HL-60 (cell line): ENCODE data around the gene CCDC57.

Source experiments
- DNase-seq, 2 experiments: peaks; one replicate each; pipeline ENCODE4 v3.0.0-alpha.2; 2010 to 2020; ENCODE audit warnings: low read depth in 1 of 2, low spot score in 1 of 2
- H3K27ac ChIP-seq: fragments of 250-450 bp; sonication (Bioruptor Pico); replicated peaks from 2 replicates; pipeline ENCODE4 v1.5.1; 2020; ENCODE audit warnings: mild to moderate bottlenecking, moderate library complexity
- H3K27me3 ChIP-seq: fragments of 250-450 bp; sonication (Bioruptor Pico); 2 replicates; pipeline ENCODE4 v1.5.1; 2021; ENCODE audit warnings: mild to moderate bottlenecking, moderate library complexity; ENCODE audit not compliant: insufficient read depth, poor library complexity, severe bottlenecking
- H3K4me3 ChIP-seq: replicated peaks from 2 replicates; pipeline ENCODE4 v1.5.1; 2011; ENCODE audit warnings: mild to moderate bottlenecking, control low read depth, low read length; ENCODE audit not compliant: insufficient read depth
- CTCF ChIP-seq: IDR thresholded peaks from one replicate; pipeline ENCODE4 v1.5.1; 2011; ENCODE audit warnings: low read length, control low read depth, inconsistent platforms; ENCODE audit not compliant: insufficient read depth
- GABPA ChIP-seq: IDR thresholded peaks from 2 replicates; pipeline ENCODE4 v1.6.1; 2012; ENCODE audit warnings: low read depth
- POLR2AphosphoS5 ChIP-seq: IDR thresholded peaks from 2 replicates; pipeline ENCODE4 v1.6.1; 2012; ENCODE audit warnings: low read depth
- REST ChIP-seq: IDR thresholded peaks from 2 replicates; pipeline ENCODE4 v1.6.1; 2012; ENCODE audit warnings: low read depth; ENCODE audit not compliant: insufficient replicate concordance
- SPI1 ChIP-seq: IDR thresholded peaks from 2 replicates; pipeline ENCODE4 v1.6.1; 2012; ENCODE audit warnings: low read depth, mild to moderate bottlenecking, borderline replicate concordance

Gene CCDC57

GRCh38 chr17:82172486-82173160 lies 40.0 kb downstream of the CCDC57 start:
- TF ChIP-seq REST (no peak), CTCF (no peak), GABPA (no peak), SPI1 (no peak), POLR2AphosphoS5 (no peak)
- no peaks in the 10 kb centered on the region for H3K27me3 ChIP-seq

GRCh38 chr17:82171750-82172375 lies 40.8 kb downstream of the CCDC57 start:
- TF ChIP-seq REST (no peak), GABPA (no peak), SPI1 (no peak), POLR2AphosphoS5 (no peak), CTCF (no peak)
- DNase-seq, result no peak
- Histone ChIP-seq H3K27ac (no peak overlapping the region), H3K27me3 (no peaks in the 10 kb centered on the region), H3K4me3 (no peak overlapping the region)

More at GRCh38 chr17:82172486-82173160, 40.0 kb downstream of the CCDC57 start:
- H3K27ac ChIP-seq, result no peak overlapping the region
- no peak overlapping the region for H3K4me3 ChIP-seq
- no peak for DNase-seq

GRCh38 chr17:82170412-82170961 lies 42.2 kb downstream of the CCDC57 start:
- H3K27me3 ChIP-seq, result no peaks in the 10 kb centered on the region
- peak; percentile 46 to 85 for DNase-seq
- no peak overlapping the region for H3K4me3 ChIP-seq
- peak; percentile 87 for TF ChIP-seq SPI1
- no peak for TF ChIP-seq GABPA
- H3K27ac ChIP-seq, result peak overlapping the region; percentile 47

GRCh38 chr17:82168568-82168967 lies 44.1 kb downstream of the CCDC57 start:
- H3K4me3 ChIP-seq, result no peak overlapping the region
- H3K27me3 ChIP-seq, result no peaks in the 10 kb centered on the region
- H3K27ac ChIP-seq, result no peak overlapping the region
- no peak for DNase-seq
- TF ChIP-seq POLR2AphosphoS5 (no peak), REST (no peak), SPI1 (no peak), CTCF (no peak), GABPA (no peak)
